Activated T-cell treated with anti-CD3 and anti-CD28 coated beads for 24 hours (primary cell): ENCODE data around the gene CDH24.

Experiments used
- DNase-seq: peaks from one replicate; pipeline ENCODE4 v3.0.0-alpha.2; 2020; ENCODE audit warnings: low read depth

The CDH24 gene

GRCh38 chr14:23045419-23046357 lies 11.6 kb downstream of the CDH24 start:
- DNase-seq = no peak

- no peak for DNase-seq
These were observed 12.5 kb downstream of the CDH24 start for GRCh38 chr14:23044840-23045239.

DNA sequence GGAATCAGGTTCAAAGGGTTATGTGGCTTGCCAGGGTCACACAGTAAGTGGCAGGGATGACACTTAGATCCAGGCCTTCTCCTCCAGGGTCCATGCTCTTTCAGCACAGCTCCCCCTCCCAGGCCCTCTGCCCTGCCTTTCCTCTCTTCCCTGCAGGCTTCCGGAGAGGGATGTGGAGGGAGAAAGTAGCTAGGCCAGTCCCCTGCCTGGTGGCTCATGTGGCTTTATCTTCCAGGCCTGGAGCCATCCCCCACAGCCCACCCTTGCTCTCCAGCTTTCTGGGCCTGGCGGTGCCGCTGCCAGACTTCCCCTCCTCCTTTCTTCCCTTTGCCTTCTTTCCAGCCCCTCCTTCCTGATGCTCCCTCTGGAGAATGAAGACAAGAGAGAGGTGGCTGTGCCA lies 13.6 kb downstream of the CDH24 start:
- DNase-seq = no peak

GRCh38 chr14:23043145-23043544 lies 14.2 kb downstream of the CDH24 start:
- no peak for DNase-seq

DNA sequence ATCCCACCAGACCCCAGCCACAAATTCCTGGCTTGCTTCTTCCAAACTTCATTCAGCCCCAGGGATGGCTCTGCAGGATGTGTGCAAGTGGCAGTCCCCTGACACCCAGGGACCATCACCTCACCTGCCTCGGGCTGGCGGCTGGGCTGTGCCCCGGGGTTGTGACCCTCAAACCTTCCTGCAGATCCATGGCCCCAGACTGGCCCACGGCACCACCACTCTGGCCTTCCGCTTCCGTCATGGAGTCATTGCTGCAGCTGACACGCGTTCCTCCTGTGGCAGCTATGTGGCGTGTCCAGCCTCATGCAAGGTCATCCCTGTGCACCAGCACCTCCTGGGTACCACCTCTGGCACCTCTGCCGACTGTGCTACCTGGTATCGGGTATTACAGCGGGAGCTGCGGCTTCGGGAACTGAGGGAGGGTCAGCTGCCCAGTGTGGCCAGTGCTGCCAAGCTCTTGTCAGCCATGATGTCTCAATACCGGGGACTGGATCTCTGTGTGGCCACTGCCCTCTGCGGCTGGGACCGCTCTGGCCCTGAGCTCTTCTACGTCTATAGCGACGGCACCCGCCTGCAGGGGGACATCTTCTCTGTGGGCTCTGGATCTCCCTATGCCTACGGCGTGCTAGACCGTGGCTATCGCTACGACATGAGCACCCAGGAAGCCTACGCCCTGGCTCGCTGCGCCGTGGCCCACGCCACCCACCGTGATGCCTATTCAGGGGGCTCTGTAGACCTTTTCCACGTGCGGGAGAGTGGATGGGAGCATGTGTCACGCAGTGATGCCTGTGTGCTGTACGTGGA lies 15.0 kb downstream of the CDH24 start, which contains the start of gene PSMB11:
Gene PSMB11, plus strand, starts transcription at position 51 of the 804 bp plus-strand sequence. Its CDS starts 14 bp downstream, at position 65.
- no peak for DNase-seq

DNA sequence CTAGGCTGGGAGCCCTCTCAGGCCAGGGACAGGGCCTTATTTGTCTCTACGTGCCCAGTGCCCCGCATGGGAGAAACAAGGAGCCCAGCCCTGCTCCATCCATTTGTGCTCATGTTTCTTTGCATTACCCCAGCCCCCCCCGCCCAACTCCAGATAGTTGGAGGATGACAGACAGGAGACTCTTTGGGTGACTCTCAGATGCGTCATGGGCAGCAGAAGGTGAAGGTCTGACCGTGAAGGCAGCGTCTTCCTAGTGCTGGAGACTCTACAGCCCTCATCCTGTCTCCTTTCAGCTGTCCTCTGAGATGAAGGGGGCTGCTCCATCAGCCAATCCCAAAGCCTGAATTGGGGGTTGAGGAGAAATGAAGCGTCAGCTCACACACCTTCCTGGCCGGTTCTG lies 15.6 kb downstream of the CDH24 start:
- no peak for DNase-seq

GRCh38 chr14:23040100-23040499 lies 17.2 kb downstream of the CDH24 start:
- DNase-seq = no peak

- DNase-seq = no peak
These were observed 21.8 kb downstream of the CDH24 start for GRCh38 chr14:23035303-23036144.

DNA sequence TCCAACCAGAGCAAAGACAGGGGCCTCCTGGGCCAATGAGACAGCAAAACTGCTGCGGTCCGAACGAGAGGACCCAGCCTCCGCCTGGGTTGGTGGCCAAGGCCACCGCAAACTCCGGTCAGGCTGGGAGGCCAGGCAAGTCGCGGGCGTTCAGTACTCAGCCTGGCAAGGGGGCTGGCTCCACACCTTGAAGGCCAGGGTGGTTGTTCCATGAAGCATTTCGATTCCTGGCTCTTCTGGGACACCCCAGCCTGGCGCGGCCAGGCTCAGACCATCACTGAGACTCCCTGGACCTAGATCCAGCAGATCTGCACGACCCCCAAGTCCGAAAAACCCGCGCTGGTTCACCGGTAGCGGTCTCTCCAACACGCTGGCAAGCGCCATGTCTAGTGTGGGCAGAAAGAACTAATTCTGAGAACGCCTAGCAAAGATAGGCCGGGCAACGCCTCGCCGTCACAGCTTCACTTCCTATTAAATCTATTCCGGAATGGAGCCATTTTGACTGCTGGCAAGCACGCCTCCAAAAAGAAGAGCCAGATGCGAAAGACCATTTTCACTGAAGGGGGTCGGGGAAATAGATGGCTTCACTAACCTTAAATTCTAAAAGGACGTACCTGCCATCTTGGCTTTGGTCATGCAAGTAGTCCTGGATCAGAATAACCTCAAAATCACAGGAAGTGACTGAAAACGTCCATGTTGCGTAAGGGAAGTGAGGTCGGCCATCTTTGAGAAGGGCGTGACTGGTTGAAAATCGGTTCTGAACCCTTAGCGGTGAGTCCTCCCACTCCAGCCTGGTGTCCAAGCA lies 22.6 kb downstream of the CDH24 start, which contains the start of gene PSMB5:
Gene PSMB5, minus strand, starts transcription at position 403 of the 805 bp plus-strand sequence. Its CDS starts 19 bp downstream, at position 384.
- peak; percentile 83 for DNase-seq

DNA sequence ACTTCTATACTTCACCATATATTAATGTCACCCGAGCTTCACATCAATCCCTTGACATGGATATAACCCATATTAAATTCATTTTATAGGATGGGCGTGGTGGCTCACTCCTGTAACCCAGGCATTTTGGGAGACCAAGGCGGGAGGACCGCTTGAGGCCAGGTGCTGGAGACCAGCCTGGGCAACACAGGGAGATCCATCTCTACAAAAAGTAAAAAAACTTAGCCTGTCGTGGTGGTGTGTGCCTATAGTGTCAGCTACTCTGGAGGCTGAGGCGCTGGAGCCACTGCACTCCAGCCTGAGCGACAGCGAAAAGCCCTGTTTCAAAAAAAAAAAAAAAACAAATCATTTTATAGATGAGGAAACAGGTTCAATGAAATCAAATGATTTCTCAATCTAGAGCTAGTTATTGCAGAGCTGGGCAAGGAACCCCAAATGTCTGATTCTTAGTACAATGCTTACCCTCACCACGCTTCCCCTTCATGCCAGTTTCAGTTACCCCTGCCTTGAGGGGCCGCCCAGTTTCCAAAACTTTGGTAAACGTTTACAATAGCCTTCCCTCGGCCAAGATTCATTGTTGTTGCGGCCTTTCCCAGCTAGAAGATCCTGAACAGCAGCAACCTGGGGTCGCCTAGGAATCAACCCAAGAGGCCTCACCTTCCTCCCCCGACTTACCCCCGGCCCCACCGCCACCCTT lies 23.4 kb downstream of the CDH24 start:
- no peak for DNase-seq

DNA sequence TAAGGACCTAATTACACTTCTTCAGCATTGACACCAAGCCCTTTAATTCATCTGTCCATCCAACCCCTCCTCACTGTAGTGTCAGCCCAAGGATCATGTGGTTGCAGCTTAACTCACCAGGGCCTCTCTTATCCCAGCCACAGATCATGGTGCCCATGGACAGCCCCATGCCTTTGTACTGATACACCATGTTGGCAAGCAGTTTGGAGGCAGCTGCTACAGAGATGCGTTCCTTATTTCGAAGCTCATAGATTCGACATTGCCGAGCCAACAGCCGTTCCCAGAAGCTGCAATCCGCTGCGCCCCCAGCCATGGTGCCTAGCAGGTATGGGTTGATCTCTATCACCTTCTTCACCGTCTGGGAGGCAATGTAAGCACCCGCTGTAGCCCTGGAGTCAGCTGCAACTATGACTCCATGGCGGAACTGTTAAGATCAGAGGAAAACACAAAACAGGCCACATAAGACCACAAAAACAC lies 24.0 kb downstream of the CDH24 start:
- no peak for DNase-seq

- DNase-seq = no peak
These were observed 26.4 kb downstream of the CDH24 start for GRCh38 chr14:23030936-23031335.

DNA sequence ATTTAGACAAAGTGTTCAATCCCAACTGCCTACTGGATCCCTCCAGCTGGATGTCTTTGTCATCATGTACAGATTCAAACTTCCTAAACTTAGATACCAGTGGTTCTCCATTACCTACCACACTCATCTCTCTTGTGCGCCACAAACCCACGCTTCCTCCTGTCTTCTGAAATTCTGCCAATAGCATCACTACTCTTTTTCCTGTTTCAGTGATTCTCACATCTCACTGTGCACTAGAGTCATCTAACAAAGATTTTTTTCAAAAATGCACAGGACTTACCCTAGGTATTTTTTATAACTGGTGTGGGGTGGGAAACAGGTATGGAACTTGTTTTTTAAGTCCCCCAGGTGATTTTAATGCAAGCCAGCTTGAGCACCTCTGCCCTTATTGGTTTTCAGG lies 28.5 kb downstream of the CDH24 start:
- no peak for DNase-seq

GRCh38 chr14:23025151-23025814 lies 32.0 kb downstream of the CDH24 start:
- DNase-seq = no peak

- no peak for DNase-seq
These were observed 32.7 kb downstream of the CDH24 start for GRCh38 chr14:23024612-23025075.

- DNase-seq = no peak
These were observed 33.5 kb downstream of the CDH24 start for GRCh38 chr14:23023795-23024152.

GRCh38 chr14:23023022-23023794 lies 34.1 kb downstream of the CDH24 start:
- DNase-seq = no peak

GRCh38 chr14:23021889-23022442 lies 35.4 kb downstream of the CDH24 start:
- no peak for DNase-seq
